Left lobe of liver (tissue), 2 donors: Measurements from ENCODE around the gene LRIG1. TPM values are rescaled to one million over a fixed set of nuclear protein-coding genes. Genes with fewer than 3 reads are reported as not detected.
A peak's percentile ranks its signal among the peaks of the same experiment; 100 is the strongest.

Experiments
- ATAC-seq: fragments of 200-7000 bp; cut with Tn5 transposase; one replicate; pipeline ENCODE4 v1.9.1; 2020; ENCODE audit warnings: mild to moderate bottlenecking, moderate library complexity
- DNase-seq: peaks from one replicate; pipeline ENCODE4 v3.0.0-alpha.2; 2020; ENCODE audit warnings: low spot score
- total RNA-seq: library from RNA; stranded (reverse); gene quantifications from one replicate; pipeline ENCODE4 v1.2.1, GENCODE V29; 2021
- donor health status: DM: no; HTN: no; CAD: no; lungs with moderate emphysema.
- donor health status: DM: no; HTN: yes; CAD: no.

Gene LRIG1
- total RNA-seq, 1 donor from 2014 or later, result 18.6 TPM

DNA sequence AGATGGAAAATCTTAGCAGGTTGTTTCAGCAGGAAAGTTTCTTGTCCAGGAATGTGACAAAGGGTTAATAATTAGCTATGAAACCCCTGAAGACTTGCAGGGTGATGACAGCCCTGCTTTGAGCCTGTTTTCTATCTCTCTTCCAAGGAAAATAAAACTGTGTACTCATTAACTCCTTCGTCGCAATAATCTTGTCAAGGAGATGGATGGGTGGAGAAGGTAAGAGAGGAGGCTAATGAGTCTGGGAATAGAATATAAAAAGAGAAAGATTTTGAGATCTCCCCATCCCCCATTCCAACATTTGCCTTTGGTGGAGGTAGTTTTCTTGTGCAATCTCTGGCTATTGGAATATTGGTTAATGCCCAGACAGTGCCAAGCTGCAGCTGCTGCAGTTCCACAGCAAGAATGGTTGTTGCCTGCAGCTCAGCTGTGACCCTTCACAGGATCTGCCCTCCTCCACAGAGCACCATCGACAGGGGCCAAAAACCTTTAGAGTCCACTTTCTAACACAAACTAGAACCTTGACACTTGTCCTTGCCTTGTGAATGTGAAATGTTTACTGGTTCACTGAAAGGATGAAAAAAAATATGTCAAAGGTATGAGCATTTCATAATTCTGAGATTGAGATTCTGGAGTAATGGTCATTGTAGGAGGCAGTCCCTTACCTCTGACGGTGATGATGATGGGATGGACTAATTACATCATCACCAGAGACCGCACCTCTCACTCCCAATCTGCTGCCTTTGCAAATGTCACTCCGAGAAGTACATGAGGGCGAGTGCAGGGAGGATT is 4.2 kb upstream of the LRIG1 start:
- ATAC-seq (peak; percentile 42), DNase-seq (peak; percentile 78)

DNA sequence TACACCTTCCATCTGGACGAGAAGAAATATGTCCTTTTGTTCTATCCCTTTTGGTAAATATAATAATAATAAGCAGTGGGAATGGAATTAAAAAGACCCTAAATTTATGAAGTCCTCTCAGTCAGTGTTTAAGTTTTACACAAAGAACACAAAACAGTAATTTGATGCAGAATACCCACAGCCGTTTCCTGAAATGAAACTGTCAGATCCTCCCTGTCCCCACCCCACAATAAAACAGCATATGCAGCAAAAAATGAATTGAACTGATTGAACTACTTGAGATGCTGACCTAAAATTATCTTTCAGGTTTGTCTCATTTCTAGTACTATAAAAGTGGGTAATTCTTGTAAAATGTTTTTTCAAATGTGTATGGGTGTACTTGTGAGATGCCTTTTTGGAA is 2.2 kb upstream of the LRIG1 start:
- ATAC-seq (no peak), DNase-seq (no peak)

DNA sequence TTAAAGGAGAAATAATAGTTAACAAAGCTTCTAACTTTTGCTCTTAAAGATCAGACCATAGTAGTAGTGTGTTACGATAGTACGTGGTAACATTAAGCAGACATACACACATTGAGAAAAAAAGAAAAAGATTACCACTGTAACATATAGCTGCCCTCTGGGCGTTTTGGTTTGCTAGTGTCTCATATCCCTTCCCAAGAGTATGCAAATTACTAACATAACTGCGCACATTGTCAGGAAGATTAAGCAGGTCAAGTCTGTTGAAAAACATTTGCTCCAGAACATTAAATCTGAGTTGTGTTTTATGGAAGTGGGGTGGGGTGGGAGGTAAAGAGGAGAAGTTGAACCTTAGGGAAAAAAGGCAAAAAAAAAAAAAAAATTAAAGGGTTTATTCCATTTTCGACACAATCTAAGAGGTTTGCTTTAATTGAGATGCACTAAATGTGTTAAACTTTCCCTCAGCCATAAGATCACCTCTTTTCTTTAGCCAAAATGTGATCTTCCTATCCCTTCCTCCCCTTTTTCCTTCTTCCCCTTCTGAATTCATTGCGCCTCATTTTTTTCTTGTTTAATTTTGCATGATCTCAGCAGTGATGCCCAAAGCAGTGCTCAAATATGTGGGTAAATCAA is 1.5 kb upstream of the LRIG1 start:
- ATAC-seq (no peak), DNase-seq (no peak)

DNA sequence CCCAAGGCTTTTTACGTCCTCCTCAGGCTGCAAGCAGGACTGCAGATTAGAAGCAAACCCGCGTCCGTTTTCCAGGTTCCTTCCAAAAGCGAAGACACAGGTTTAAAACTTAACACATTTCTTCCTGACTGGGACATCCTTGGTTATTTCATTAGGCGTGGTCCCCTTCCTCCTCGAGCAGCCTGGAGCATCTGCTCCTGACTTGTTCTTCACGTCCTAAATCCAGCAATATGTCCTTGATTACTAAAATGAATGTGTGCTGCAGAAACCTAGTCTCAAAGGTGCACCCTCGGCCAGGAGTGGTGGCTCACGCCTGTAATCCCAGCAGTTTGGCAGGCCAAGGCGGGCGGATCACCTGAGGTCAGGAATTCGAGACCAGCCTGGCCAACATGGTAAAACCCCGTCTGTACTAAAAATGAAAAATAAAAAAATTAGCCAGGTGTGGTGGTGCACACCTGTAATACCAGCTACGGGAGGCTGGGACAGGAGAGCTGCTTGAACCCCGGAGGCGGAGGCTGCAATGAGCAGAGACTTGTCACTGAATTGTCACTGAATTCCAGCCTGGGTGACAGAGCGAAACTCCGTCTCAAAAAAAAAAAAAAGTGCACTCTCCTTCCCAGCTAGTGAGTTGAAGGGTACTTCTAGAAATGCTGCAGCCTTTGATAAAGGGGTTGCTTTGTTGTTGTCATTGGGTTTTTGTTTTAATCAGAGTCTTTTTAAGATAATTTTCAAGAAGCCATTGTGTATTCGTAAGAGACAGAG is 842 bp upstream of the LRIG1 start:
- ATAC-seq, result no peak
- peak; percentile 52 for DNase-seq

DNA sequence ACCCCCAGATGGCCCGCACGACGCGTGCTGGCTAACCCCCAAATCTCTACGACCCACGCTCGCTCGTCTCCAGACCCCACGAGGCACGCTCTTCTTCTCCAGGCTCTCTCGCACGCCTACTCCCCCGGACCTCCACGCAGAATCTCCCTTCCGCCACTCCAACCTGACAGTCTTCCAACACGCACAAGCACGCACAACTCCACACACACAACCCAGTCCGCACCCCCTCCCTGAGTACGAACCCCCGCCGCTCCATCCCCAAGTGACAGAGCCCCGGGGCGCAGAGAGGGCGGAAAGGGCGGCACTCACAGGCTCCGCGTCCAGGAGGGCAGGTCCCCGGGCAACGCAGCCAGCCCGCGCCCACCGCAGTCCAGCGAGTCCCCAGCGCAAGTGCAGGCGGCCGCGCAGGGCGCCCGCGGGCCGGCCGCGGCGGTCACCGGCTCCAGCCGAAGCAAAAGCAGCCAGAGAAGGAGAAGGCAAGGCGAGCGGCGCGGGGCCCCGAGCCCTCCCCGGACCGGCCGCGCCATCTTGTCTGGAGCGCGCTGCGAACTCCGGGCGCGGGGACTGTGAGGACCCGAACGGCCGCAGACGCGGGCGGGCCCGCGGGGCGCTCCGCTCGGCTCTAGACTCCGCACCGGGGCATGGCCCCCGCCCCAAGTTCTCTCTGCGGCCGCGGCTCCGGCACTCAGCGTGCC is 794 bp downstream of the LRIG1 start:
- ATAC-seq (peak; percentile 19), DNase-seq (peak; percentile 57)

DNA sequence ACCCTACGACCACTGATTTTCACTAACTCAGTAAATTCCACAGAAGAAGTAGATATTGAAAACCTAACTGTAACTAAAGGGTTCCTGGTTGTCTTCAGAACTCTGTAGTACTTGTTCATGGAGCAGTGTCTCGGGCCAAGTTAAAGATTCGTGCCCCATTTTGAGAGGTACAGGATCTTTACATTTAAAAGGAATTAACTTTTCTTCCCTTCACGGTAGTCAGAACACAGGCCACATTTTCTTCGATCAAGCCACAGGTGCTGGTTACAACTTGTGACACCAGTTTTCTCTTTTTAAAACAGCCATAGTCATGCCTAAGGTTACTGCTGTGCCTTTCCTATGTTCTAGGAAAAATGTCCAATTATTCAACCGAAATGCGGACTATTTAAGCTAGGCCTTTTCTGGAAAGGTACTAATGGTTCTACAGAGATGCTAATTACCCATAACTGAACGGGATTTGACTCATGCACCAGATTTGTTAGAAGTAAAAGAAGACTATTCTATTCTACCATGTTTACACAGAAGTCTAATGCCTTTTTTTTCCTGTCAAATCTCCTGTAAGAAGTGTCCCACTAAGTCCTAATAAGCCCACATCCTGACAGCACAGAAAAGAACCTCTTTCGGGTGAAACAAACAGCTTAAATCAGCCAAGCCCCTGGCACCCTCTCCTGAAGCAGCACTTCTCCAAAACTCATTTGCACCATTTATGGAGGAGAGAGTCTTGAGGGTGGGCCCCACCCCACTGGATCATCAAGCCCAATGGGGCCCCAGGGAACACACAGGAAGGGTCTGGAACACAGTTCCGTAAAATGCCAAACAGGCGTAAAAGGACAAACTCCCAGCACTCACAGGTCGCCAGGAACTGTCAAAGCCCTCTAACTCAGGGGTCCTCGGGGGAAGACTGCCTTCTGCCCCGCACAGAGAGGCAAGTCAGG is 1.9 kb downstream of the LRIG1 start:
- no peak for ATAC-seq
- no peak for DNase-seq

DNA sequence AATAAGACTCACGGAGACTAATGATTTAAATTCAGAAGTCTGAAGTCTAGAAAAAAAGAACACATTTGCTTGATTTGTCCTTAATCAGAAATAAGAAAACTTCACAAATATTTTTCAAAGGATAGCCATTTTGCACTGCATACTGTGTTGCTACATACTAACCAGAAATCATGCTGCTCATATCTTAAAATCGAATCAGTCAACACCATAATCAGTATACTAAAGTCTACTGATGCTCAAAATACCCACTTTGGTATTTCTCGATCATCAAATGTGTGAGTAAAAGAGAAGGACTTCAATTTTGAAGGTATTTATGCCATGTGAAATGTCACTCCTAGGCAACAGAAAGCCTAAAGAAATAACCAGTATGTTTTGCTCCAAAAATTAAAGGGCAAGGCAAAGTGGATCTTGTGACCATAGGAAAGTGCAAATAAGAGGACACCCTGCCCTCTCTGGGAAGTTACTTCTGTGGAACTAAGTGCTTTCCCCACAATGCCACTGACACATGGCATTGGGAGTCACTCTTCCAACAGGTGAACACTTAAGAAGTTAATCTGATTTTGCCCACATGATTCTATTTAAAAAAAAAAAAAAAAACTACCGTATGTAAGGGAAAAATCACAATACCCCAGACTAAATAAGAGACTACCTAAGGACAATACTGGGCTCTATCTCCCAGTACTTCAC is 2.7 kb downstream of the LRIG1 start:
- DNase-seq (no peak), ATAC-seq (no peak)

DNA sequence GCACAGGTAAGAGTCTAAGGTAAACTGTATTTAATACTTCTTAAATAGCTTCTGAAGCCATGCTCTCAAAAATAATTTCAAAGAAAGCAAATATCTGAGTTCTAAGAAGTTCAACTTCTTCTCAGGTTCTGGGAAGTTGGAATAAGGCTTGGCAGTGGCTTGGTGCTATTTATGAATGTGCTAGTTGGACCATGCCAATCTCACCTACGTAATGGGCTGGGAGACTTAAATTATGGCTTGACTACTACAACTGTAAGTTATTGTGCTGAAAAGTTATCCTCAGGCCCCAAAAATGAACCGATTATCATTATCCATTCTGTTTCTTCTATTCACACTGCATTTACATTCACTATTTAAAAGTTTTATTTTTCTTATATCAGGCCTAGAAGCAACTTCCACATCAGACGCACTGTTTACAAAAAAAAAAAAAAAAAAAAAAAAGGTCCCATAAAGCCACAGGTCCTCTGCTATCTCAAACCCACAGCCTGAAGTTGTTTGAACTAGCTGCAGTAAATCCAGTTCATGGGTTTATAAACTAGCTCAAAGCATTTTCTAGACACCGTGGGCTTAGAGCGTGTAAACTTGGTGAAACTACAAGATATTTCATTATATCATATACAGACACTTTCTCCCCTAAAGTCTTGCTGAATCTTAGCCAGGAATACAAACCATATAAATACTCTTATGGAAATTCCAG is 3.4 kb downstream of the LRIG1 start:
- ATAC-seq, result no peak
- no peak for DNase-seq

DNA sequence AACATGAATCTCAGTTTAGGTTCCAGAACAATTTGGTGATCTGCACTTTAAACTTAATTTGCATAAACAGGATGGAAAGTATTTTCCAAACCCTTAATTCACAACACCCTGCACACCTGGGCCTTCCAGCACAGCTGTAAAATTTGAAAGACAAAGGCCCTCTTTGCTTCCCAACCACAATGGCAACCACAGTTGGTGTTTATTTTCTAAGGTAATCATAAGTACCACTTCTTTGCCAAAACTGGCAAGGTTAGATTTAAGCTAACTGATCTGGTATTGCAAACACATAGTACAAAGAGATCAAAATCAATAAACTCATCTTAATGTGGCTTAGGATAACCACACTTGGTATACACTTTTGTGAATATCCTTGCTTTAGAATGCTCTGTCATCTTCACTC is 4.1 kb downstream of the LRIG1 start:
- DNase-seq (no peak), ATAC-seq (no peak)

DNA sequence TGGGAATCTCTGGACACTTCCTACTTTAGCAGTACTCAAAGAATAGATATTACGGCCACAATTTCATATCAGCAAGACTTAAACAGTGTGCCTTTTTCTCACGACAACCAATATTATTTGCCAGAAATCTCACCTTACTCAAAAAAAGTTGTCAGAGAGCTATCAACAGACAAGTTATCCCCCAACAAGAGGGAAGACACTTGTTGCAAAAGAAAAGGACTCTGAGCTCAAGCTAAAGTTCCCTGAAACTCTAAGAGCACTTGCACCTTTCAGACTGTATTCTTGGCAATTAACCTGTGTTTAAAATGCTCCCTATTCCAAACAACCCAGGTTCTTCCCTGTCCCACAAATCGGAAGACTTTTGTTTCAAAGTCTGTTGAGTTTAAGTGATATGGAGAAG is 4.5 kb downstream of the LRIG1 start:
- no peak for DNase-seq
- no peak for ATAC-seq

DNA sequence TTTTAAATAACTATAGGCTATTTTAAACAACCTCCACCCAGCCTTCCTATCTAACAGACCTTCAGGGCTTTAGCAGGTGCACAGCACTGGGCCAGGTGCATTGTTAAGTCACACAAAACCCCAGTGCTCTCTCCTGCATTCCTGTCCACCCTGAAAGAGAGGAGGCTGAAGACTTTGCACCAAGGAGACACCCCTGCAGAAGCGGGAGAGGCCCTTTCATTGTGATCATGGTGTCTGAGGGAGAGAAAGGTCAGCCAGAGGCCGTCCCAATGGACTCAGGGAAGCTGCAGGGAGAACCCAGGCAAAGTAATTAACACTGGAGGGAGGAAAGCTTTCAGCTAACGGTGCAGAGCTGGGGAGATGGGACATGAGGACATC is 5.2 kb downstream of the LRIG1 start:
- ATAC-seq (no peak), DNase-seq (no peak)

DNA sequence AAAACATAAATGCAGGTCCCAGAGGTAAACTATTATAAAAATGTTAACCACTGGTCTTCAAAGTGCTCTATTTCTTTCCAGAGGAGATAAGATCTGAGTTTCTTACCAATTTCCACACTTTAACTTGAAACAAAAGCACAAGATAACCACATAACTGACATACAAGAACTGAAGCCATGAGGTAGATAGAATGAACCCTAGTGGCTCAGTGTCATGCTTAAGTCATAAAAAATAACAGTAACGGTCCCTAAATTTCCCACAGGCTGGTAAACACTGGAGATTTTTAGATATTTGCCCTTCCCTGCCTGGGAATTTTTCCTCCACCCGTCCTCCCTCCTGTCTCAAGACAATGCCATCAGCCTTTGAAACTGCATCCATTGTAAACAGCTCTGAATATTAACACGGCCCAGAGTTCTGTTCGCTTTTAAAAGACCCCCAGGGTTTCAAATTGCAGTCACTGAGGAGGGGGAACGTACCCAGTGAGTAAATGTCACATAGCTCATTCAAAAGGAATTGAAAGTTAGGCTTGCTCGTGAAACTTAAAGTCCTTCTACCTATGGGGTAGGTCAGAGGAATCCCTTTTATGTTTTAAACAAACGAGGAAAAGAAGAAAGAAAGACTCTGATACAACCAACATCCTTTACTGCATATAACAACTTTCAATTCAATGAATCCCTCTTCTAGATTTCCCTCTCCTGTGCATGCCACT is 5.7 kb downstream of the LRIG1 start:
- ATAC-seq (no peak), DNase-seq (no peak)

DNA sequence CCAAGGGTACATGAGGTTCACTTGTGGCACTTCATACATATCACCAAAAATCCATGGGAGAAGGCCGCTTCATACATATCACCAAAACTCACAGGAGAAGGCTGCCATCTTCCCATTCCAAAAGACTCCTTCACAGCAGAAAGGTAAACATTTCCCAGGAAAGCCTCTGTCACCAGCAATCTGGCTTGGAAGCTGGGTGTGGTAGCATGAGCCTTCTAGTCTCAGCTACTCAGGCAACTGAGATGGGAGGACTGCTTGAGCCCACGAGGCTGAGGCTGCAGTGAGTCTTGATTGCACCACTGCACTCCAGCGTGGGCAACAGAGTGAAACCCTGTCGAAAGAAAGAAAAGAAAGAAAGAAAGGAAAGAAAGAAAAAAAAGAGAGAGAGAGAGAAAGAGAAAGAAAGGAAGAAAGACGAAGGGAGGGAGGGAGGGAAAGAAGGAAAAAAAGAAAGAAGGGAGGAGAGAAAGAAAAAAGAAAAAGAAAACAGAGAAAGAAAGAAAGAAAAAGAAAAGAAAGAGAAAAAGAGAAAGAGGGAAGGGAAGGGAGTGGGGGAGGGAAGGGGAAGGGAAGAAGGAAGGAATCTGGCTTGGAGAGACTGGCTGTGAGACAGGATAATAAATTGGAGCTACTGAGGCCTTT is 7.2 kb downstream of the LRIG1 start:
- no peak for ATAC-seq
- DNase-seq, result no peak

DNA sequence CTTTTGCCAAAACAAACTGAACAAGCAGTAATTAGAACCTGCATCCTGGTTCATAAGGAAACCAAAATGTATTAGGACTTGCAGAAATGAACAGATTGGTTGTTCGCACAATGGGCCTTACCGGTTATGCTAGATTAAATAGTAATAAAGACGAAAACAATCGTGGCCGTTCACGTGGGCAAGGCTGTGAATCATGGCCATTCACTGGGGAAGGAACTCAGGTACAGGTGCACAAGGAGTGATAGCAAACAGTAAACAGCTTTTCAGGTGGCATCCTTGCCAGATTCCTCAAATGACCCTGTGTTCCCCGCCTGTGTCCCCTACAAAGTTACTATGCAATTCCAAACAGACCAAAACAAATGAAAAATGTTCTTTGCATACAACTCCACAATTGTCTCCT is 8.2 kb downstream of the LRIG1 start:
- DNase-seq (no peak), ATAC-seq (no peak)

DNA sequence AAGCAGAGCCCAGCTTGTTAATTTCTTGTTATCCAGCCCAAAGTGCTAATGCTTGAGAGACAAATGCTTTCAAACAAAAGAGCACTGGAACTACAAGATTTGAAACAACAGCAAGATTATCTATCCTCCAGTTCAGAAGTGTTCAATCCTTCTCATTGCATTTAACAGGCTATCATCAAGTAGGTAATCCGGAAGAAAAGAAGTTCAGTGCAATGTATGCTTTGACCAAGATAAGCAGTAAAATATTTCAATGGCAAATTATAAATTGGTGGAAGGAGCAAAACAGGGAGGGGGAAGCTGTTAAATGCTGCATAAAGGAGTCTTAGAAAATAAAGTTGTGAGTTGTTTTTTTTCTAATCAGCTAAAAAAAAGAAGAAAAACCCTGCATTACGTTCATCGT is 8.8 kb downstream of the LRIG1 start:
- ATAC-seq (no peak), DNase-seq (no peak)

DNA sequence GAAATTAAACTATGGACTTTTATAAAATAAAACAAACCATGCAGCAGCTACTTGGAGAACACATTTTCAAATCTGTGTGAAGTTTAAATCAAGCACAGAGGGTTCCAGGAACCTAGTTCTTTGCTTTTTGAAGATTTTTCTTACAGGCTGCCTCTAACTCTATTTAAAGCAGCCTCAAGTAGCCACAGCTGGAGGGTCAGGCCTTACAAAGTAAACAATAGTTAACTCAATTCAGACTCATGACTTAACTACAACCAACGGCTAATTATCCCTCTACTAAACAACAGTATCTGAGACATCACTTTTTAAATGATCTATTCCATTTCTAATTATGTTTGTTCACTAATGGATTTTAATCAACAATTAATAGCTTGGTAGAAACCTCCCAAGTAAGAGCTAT is 9.8 kb downstream of the LRIG1 start:
- no peak for DNase-seq
- ATAC-seq, result no peak

DNA sequence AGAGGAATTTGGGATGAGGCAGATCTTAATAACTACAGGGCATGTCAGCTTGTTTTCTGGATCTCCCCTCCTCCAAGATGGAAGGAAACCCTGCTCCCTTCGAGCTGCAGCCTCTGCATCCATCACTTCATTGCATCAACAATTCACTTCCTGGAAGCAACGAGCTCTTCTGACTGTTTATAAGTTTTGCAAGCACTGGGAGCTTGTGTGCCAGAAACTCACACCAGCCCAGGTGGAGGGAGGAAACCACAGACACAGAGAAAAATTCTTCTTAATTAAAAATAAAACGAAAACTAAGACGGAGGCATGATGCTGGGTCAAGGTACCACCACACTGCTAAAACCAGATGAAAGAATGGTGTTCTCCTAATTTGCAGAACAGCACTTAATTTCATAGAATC is 10.6 kb downstream of the LRIG1 start:
- ATAC-seq, result peak; percentile 75

DNA sequence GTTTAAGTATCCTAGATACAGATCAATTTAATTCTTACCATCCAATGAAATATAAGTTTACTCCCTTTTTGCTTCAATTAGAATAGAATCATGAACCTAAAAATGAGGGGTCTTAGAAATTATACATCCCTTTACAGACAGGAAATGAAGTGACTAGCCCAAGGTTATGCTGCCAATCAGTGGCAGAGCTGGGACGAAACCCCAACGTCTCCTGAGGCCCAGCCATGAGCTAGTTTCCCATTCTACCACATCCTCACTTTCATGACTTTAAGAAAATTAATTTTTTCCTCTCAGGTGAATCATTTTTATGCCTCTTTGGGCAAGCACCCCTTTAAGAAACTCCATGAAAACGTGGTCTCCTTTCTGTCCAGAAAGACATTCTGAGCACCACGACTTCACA is 11.2 kb downstream of the LRIG1 start:
- no peak for ATAC-seq
- DNase-seq, result no peak

More for the DNA sequence above, 10.6 kb downstream of the LRIG1 start:
- DNase-seq, result no peak
